Measurements from ENCODE around the gene WDFY3.

The WDFY3 gene

GRCh38 chr4:84661191-84661939 is 305.1 kb downstream of the WDFY3 start:
- no peak for DNase-seq

DNA sequence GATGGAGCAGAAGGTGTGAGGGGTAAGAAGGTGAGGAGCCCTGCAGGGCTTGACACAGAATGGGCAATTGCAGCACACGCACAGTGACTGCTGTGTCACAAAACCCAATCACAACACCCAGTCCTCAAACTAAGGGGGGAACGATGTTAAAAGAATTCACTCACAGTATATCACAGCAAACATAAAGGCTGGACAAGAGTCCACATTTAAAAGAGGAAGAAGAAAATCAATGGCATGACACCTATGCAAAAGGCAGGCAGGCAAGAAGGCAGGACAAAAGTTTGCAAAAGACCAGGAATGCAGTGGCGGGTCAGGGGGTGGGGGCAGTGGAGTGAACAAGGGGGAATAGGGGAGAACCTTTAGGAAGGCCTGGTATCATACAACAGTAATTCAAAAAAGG is 305.9 kb downstream of the WDFY3 start:
- DNase-seq = no peak

DNA sequence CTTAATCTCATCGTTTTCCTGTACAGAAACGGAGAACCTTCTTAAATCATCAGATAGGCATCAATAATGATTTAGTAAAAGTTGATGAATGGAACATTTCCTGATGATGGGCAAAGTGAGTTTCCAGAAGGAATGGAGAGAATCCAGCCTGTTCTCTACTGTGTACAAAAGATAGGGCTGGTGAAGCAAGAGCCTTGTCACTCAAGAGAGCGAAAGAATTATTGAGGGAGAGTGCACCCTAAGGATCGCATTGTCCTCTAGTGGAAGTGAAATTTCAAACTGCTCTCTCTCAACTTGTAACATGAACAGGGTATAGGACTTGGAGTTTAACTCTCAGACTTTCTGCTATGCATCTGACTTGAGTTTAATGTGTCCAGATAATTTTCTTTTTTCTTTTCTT is 314.0 kb downstream of the WDFY3 start:
- no peak for DNase-seq

- DNase-seq = no peak
Observed at GRCh38 chr4:84651499-84651898, 315.0 kb downstream of the WDFY3 start.

DNA sequence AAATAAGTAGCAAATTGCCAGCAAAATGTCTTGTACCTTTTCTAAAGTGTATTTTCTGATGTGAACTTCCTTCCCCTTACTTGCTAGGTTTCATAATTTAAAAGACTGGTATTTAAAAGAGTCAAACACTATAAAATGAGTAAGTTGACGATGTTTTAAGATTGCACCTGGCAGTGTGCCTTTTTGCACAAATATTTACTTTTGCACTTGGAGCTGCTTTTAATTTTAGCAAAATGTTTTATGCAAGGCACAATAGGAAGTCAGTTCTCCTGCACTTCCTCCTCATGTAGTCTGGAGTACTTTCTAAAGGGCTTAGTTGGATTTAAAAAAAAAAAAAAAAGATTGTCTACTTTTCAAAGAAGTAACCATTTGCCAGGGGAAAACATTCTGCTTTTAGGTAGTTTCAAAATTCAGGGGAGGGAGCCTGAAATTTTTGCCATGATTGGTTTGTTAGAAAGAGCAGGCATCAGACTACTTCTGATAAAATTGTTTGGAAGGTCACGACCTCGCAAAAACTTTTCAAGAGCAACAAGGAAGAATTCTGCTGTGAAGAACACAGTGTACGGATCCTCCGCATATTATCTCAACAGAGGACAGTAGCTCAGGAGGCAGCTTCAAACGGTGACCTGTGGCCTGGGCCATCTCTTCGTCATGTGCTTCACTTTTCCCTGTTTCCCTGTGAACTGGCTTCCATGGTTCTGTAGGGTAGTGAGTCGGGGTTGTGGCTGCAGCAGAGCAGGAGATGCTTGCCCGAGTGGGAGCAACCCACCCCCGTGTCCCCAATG is 317.4 kb downstream of the WDFY3 start:
- no peak for DNase-seq

DNA sequence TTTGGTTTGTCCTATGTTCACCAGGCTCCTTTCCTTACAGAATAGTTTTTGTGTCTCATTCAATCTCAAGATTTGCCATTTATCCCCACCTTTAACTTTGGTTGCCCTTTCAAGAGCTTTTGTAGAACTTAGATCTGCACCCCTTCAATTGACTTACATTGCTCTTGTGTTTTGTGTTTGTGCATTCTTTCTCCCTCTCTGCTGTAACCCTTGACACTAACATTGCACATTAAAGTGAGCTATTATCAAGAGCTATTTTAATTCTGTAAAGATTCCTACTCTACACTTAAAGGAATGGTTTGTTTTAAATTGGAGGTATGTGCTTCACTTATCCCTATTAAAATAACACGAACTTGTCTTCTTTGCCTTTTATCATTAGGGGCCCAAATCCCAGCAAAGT is 318.3 kb downstream of the WDFY3 start:
- DNase-seq = no peak

DNA sequence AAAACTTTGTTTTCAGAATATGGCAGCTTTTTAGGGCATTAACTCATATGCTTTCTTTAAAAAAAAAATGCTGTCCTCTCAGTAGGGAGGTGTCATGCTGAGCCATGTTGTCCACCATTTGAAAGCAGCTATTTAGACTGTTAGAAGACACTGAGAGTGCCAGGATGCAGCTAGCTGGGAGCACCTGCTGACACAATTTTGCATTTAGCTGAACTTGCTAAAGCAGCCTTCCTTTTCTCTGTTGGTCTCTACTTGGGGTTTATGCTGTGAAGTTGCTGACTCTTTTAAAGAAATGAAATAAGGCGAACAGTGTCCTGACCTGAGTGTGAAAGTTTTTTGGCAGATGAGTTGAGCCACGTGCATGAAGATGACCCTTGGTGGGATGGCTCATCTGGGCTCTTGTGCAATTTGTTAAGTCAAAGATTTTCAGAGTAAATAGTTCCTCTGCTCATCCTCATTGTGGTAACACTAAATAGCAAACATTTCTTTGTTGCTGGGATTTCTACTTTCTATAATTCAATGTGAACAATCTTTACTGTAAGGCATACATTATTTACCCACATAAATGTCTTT is 319.1 kb downstream of the WDFY3 start:
- DNase-seq = no peak

DNA sequence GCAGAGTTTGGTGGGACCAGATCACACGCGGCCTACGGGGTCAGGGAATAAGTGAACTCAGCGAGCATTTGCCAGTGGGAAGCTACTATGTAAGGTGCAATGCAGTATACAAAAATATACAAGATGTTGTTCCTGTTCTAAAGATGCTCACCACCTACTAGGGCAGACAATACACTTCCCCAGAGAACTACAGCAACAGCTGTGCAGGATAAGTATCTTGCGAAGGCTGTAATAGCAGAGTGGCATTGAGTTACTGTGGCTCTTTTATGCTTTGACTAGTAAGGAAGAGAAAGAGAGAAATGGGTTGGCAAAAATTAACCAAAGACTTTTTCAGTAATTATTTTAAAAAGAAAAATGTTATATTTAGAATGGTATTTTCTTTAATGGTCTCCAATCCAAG is 322.4 kb downstream of the WDFY3 start:
- no peak for DNase-seq

DNA sequence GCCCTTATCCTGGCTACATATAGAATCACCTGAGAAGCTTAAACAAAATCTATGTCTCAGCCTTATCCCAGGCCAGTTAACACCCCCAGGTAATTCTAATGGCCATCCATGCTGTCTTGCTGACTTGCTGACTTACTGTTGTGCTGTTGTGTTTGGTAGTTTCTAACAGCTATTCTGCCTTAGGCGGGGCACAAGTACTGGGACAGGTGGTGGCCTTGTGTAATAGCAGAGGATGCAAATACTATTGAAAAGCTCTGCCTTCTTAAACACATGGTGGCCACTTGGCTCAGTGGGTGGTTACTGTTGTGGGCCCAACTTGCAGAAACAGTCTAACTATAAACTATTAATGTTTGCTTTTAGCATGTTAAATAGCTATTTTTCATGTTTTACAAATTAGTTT is 327.3 kb downstream of the WDFY3 start:
- no peak for DNase-seq

DNA sequence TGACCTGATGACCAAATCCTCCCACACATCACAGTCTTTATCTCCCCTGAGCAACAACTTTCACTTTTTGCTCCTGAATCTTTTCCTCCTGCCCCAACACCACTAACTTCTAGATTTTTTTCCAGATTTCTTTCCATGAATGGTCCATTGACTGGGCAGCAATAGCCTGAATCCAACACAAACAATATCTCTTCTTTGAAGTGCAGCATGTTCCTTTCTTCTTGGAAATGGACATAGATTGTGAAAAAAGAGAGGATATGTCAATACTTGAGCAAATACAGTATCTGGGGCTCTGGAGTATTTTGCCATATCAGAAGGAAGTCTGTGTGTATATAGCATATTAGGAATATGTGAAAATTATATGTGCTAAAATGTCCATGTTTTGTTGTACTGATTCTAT is 328.4 kb downstream of the WDFY3 start:
- DNase-seq = no peak

DNA sequence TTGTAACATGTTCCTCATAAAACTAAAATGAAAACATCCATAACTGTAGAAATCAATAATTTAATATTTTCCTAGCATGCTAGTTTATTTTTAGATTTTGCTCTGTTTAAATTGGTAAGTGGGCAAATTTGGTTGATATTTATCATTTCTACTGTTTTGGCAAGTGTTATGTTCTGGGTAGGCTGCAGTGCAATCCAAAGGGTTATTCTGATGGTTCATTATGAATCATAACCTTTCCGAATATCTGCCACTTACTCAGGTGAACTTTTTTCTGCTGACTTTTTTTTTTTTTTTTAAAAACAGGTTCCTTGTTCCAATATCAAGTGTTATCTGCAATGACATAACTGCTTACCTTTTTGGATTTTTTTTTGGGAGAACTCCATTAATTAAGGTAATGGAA is 331.5 kb downstream of the WDFY3 start:
- no peak for DNase-seq

DNA sequence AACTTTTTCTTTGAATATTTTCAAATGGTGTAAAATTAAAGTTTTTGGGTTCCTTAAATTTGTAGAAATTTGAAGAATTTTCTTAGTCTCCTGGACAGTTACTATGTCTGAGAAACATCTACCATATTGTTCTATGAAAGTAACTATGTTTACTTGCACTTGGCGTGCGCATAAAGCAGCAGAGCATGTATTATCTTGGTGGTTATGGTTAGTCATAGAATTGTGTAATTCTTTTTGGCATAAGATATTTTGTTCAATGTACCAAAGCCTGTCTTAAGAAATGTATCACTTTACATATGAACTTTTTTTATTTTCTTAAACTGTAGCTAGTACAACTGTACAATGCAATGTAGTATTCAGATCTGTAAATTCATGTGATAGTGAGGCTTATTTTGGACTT is 334.4 kb downstream of the WDFY3 start:
- DNase-seq = no peak

DNA sequence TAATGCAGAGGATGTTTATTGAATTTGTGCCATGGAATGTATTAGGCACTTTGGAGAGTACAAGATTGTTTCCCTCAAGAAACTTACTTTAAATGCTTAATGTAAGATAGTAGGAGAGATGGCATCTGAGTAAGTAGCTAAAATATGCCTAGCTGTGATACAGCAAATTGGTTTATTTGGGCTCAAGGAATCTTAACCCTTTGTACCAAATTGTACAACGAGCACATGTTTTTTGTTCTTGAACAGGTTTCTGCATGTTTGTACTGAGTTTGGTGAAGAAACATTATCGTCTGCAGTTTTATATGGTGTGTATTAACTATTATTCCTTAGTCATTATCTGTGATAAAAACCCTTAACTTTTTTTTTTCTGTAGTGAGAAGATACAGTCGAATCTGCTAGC is 334.9 kb downstream of the WDFY3 start:
- DNase-seq = no peak

DNA sequence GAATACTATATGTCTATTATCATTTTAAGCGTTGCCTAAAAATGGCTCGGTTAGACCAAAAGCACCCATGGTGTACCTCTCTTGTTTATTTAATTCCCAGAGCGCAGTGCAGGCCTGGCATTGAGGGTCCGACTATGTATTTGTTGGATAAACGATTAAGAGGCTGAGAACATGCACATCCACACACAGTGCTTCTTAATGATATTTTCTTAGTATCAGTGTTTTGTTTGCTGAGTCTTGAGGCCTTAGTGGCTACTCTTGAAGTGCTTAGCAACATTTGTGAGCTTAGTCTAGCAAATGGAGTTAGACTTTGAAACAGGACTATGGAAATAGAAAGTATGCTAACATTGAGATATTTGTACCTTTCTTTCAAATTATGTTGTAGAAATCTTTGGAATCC is 339.8 kb downstream of the WDFY3 start:
- DNase-seq = no peak

DNA sequence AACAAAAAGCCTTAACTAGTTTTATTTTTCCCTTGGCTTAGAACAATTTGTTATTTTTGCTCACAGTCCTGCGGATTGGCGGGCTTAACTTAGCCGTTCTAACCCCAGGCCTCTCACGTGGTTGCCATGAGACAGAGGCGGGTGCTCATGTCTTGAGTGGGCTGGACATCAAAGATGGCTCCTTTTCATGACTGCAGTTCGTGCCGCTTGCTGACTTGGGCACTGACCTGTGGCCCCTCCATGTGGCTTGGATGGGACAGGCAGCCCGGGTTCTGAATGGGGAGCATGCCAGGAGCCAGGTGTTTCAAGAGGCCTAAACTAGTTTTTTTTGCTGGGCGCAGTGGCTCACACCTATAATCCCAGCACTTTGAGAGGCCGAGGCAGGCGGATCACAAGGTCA is 342.8 kb downstream of the WDFY3 start:
- no peak for DNase-seq

- no peak for DNase-seq
Observed at GRCh38 chr4:84622959-84623358, 343.5 kb downstream of the WDFY3 start.
